Measurements from ENCODE around the gene REV1.

GRCh38 chr2:99520813-99521212 is 31.0 kb upstream of the REV1 start:
- TF ChIP-seq EZH2 (IDR thresholded peaks at IDR 0.05; ENCODE audit: borderline replicate concordance, low read length) = no peak
- TF ChIP-seq CTCF (IDR thresholded peaks at IDR 0.05; ENCODE audit: low read length) = no peak

Measured in OCI-LY1 (cell line).